T47D (cell line): ENCODE data around the gene MEF2D.

Source experiments
- DNase-seq, 2 experiments: peaks; one replicate each; pipeline versions ENCODE4 v3.0.0 to v3.0.0-alpha.2; 2011 to 2012; ENCODE audit warnings: low read depth in 1 of 2, low spot score in 1 of 2
- JUND ChIP-seq: IDR thresholded peaks from 2 replicates; pipeline ENCODE4 v1.6.1; 2012; ENCODE audit warnings: low read depth
- in situ Hi-C: cut with HindIII; loops from 2 replicates; pipeline ENCODE4 v1.10.0; 2016; ENCODE audit warnings: low sequenced_read_pairs, low pct_unique_long_range_greater_than_20kb

Gene MEF2D

GRCh38 chr1:156517748-156518147 is 17.2 kb upstream of the MEF2D start:
- no peak for DNase-seq
- in situ Hi-C loops, result no loop called here
- TF ChIP-seq JUND, result no peak

- in situ Hi-C loops, result no loop called here
- no peak for TF ChIP-seq JUND
- DNase-seq, result no peak
Observed at GRCh38 chr1:156516821-156517220, 16.2 kb upstream of the MEF2D start.

- in situ Hi-C loops, result no loop called here
- TF ChIP-seq JUND, result no peak
- no peak for DNase-seq
Observed at GRCh38 chr1:156515956-156516355, 15.4 kb upstream of the MEF2D start.

GRCh38 chr1:156513185-156513584 is 12.6 kb upstream of the MEF2D start:
- no peak for TF ChIP-seq JUND
- in situ Hi-C loops, result no loop called here
- no peak for DNase-seq

GRCh38 chr1:156511644-156512043 is 11.1 kb upstream of the MEF2D start:
- in situ Hi-C loops, result no loop called here
- DNase-seq, result no peak
- TF ChIP-seq JUND, result no peak

- no peak for TF ChIP-seq JUND
- peak in 1 of 2 experiments; percentile 25 for DNase-seq
- in situ Hi-C loops, result no loop called here
Observed at GRCh38 chr1:156510709-156511108, 10.1 kb upstream of the MEF2D start.

GRCh38 chr1:156509424-156510034 is 9.0 kb upstream of the MEF2D start:
- in situ Hi-C loops, result no loop called here
- TF ChIP-seq JUND, result no peak
- no peak for DNase-seq

GRCh38 chr1:156508955-156509234 is 8.3 kb upstream of the MEF2D start:
- TF ChIP-seq JUND, result no peak
- in situ Hi-C loops, result no loop called here
- no peak for DNase-seq

GRCh38 chr1:156508205-156508954 is 7.8 kb upstream of the MEF2D start:
- DNase-seq, result no peak
- in situ Hi-C loops, result no loop called here
- no peak for TF ChIP-seq JUND

- in situ Hi-C loops, result no loop called here
- TF ChIP-seq JUND, result no peak
- DNase-seq, result no peak
Observed at GRCh38 chr1:156506450-156506849, 5.9 kb upstream of the MEF2D start.

- DNase-seq, result no peak
- in situ Hi-C loops, result no loop called here
- TF ChIP-seq JUND, result no peak
Observed at GRCh38 chr1:156505679-156506298, 5.2 kb upstream of the MEF2D start.

GRCh38 chr1:156504821-156505678 is 4.5 kb upstream of the MEF2D start:
- no peak for TF ChIP-seq JUND
- DNase-seq, result peak; percentile 89 to 100
- in situ Hi-C loops, result no loop called here

- DNase-seq, result peak in 1 of 2 experiments; percentile 43
- TF ChIP-seq JUND, result no peak
- in situ Hi-C loops, result no loop called here
Observed at GRCh38 chr1:156504438-156504813, 3.9 kb upstream of the MEF2D start.
